Thyroid gland (tissue), 4 donors: Measurements from ENCODE around the gene LRRC27. TPM values are rescaled to one million over a fixed set of nuclear protein-coding genes. Genes with fewer than 3 reads are reported as not detected.

Experiments used
- DNase-seq, 2 donors: peaks; one replicate each; pipeline ENCODE4 v3.0.0-alpha.2; 2019
- H3K27ac ChIP-seq, 3 donors: fragments of 200-600 bp; sonication (generic); 1 replicate in 2 of 3; 2 replicates in 1 of 3; pipeline ENCODE4 v1.5.1; 2016 to 2019; ENCODE audit warnings: mild to moderate bottlenecking in 1 of 3, moderate library complexity in 1 of 3
- H3K27me3 ChIP-seq: fragments of 200-600 bp; sonication (generic); one replicate; pipeline ENCODE4 v1.5.1; 2019
- H3K36me3 ChIP-seq, 2 donors: fragments of 200-600 bp; sonication (generic); one replicate each; pipeline ENCODE4 v1.5.1; 2016 to 2019
- H3K4me1 ChIP-seq, 2 donors: fragments of 200-600 bp; sonication (generic); one replicate each; pipeline ENCODE4 v1.5.1; 2017 to 2019
- H3K4me3 ChIP-seq, 3 donors: fragments of 200-600 bp; sonication (generic); replicated peaks in 1 of 3; 1 replicate in 2 of 3; 2 replicates in 1 of 3; pipeline ENCODE4 v1.5.1; 2016; ENCODE audit warnings: mild to moderate bottlenecking in 1 of 3
- H3K9me3 ChIP-seq: fragments of 200-600 bp; sonication (generic); one replicate; pipeline ENCODE4 v1.5.1; 2017
- POLR2A ChIP-seq, 2 donors: fragments of 450-650 bp; IDR thresholded peaks; one replicate each; pipeline ENCODE4 v1.6.1; 2017; ENCODE audit warnings: antibody characterized with exemption in 2 of 2, mild to moderate bottlenecking in 2 of 2, moderate library complexity in 1 of 2
- WGBS, 2 donors: methylation state at CpG; one replicate each; pipeline ENCODE4 v1.1.5; 2017; 5-methylcytosine and 5-hydroxymethylcytosine counted together
- intact Hi-C: fragments of 100-400 bp; cut with DNase I; formaldehyde crosslinking; loops from one replicate; pipeline ENCODE4 v1.15.1; 2023
- total RNA-seq, 4 donors: library from RNA; depleted of rRNA; stranded (reverse); fragments of >200 nt; gene quantifications; one replicate each; pipeline ENCODE4 v1.2.3, GENCODE V29; 2016
- TF ChIP-seq, protein P1 (sequence below), 6 experiments: fragments of 200-600 bp in 3 of 6; fragments of 450-650 bp in 3 of 6; sonication (generic) in 3 of 6; IDR thresholded peaks; one replicate each; pipeline ENCODE4 v1.5.1; 2016 to 2019; ENCODE audit warnings: antibody characterized with exemption in 6 of 6, mild to moderate bottlenecking in 2 of 6, inconsistent platforms in 1 of 6, moderate library complexity in 1 of 6

LRRC27 gene
- total RNA-seq, 4 donors from 2014 or later = 14.0 to 24.4 (median 19.4) TPM

DNA sequence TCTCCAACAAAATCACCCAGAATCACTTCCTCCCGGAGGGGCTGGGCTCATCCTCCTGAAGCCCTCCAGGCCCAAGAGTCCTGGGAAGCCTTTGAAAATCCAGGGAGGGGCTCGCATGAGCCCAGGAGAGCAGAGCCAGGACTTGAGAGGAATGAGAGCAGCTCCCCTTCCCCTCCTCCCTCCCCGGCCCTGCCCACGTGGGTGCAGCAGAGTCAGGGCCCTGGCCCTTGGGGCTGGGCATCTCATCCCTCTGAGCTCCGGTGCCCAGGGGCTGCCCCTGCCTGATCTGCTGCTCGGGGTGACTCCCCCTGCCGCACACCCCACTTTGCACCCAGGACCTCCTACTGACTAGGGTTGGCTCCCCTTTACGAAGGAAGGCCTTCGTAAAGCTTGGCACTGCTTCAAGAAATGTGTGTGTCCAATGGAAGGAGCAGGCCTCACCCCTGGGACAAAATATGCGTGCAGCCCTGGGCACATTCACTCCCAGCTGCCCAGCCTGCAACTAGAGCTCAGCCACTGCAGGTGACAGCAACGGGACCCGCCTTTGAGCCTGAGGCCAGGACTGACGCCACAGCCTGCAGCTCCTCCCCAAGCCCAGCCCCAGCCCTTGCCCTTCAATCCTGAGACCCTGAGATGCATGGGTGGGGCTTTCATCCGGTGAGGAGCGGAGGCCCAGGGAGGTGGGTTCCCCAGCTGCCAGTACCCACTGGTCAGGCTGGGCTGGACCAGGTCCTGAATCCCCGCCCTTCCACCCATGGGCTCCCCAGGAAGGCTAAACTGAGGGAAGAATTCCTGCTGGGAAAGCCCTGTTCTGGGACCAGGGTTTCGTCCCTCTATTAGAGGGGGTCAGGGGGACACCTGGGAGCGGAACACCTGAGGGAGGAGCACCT, 86.8 kb downstream of the LRRC27 start:
- peak in 1 of 2 donors; percentile 73 for TF ChIP-seq POLR2A (IDR thresholded peaks at IDR 0.05)
- TF ChIP-seq, protein P1, sequence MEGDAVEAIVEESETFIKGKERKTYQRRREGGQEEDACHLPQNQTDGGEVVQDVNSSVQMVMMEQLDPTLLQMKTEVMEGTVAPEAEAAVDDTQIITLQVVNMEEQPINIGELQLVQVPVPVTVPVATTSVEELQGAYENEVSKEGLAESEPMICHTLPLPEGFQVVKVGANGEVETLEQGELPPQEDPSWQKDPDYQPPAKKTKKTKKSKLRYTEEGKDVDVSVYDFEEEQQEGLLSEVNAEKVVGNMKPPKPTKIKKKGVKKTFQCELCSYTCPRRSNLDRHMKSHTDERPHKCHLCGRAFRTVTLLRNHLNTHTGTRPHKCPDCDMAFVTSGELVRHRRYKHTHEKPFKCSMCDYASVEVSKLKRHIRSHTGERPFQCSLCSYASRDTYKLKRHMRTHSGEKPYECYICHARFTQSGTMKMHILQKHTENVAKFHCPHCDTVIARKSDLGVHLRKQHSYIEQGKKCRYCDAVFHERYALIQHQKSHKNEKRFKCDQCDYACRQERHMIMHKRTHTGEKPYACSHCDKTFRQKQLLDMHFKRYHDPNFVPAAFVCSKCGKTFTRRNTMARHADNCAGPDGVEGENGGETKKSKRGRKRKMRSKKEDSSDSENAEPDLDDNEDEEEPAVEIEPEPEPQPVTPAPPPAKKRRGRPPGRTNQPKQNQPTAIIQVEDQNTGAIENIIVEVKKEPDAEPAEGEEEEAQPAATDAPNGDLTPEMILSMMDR (IDR thresholded peaks at IDR 0.05) = no peak
- 29 to 31% methylated on average over 8 to 11 of the region's 18 CpGs for WGBS, 2 donors
- intact Hi-C loops = no loop called here

DNA sequence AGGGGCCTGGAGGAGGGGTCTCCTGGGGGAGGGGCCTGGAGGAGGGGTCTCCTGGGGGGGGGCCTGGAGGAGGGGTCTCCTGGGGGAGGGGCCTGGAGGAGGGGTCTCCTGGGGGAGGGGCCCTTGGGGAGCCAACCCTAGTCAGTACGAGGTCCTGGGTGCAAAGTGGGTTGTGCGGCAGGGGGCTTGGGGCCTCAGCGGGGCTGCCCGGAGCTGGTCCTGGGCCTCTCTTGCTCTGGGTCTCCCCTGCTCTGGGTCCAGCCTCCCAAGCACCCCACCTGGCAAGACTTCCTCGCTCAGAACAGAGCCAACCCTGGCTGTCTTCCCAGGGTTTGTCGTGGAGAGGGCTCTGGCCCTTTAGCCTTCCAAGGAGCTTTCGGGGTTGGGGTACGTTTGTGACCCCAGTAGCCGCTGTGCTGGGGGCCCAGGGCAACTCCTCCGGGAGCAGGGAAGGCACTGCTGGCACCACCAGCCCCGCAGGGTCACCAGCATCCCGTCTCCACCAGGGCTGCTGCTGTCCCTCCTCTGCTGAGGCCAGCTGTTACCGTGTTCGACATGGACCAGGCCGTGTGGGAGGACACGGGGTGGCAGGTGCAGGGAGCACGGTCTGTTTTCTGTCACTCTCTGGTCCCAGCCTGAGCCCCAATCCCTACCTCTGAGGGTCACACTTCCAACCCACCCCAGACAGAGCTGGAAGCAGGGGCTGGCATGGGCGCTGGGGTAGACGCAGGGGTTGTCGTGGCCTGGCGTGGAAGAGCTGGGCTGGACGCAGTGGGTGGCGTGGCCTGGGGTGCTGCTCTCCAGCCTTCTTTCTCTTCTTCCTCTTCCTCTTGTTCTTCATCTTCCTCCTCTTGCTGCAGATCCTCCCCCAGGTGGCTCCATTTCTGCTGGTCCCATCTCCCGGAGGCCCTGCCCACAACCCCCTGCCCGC, 87.8 kb downstream of the LRRC27 start:
- TF ChIP-seq POLR2A (IDR thresholded peaks at IDR 0.05) = no peak
- TF ChIP-seq, protein P1 (IDR thresholded peaks at IDR 0.05) = no peak
- Histone ChIP-seq H3K4me3 (no peak overlapping the region), H3K9me3 (no peaks in the 10 kb centered on the region), H3K27ac (peak overlapping the region; percentile 97 to 98 (median 98)), H3K4me1 (peaks cover 57 to 59% of the 10 kb centered on the region in 2 donors), H3K27me3 (no peaks in the 10 kb centered on the region), H3K36me3 (no peaks in the 10 kb centered on the region)
- peak; percentile 60 to 64 for DNase-seq
- 71 to 78% methylated on average over 14 to 18 of the region's 25 CpGs for WGBS, 2 donors
- intact Hi-C loops = no loop called here

More for the DNA sequence above, 86.8 kb downstream of the LRRC27 start:
- Histone ChIP-seq H3K4me1 (peaks cover 57 to 61% of the 10 kb centered on the region in 2 donors), H3K4me3 (no peak overlapping the region), H3K36me3 (peaks cover 0 to 4% of the 10 kb centered on the region in 2 donors), H3K27ac (peak overlapping the region; percentile 97 to 98 (median 98)), H3K27me3 (no peaks in the 10 kb centered on the region), H3K9me3 (no peaks in the 10 kb centered on the region)
- peak; percentile 87 to 89 for DNase-seq

DNA sequence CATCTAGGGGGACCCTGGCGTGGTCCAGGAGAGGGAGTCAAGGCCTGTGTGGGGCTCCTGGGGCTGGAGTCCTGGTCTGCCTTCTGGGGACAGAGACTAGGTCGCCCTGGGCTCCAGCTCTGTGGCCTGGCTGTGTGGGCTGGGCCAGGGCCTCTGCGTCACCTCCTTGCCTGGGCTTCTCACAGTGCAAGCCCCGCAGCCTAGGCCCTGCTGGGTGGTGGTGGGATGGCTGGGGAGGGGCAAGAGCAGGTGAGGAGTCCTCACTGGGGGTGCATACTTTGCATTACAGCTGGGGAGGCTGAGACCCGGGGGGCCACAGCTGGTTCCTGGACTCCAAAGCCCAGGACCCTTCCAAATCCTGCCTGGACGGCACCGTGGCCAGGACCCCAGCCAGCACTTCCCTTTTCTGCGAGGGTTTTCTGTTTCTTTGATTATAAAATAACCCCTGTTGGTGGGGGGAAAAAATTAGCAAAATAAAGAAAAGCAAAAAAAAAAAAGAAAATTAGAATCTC, 88.5 kb downstream of the LRRC27 start:
- TF ChIP-seq POLR2A (IDR thresholded peaks at IDR 0.05) = no peak
- TF ChIP-seq, protein P1 (IDR thresholded peaks at IDR 0.05) = peak in 1 of 6 experiments; percentile 27
- no peaks in the 10 kb centered on the region for H3K9me3 ChIP-seq
- intact Hi-C loops = no loop called here
- peak overlapping the region; percentile 97 to 98 (median 98) for H3K27ac ChIP-seq
- no peaks in the 10 kb centered on the region for H3K27me3 ChIP-seq
- no peaks in the 10 kb centered on the region for H3K36me3 ChIP-seq
- no peak overlapping the region for H3K4me3 ChIP-seq
- H3K4me1 ChIP-seq = peaks cover 57 to 59% of the 10 kb centered on the region in 2 donors
- DNase-seq = no peak
- WGBS, 2 donors = 57 to 65% methylated on average over 6 to 7 of the region's 8 CpGs

DNA sequence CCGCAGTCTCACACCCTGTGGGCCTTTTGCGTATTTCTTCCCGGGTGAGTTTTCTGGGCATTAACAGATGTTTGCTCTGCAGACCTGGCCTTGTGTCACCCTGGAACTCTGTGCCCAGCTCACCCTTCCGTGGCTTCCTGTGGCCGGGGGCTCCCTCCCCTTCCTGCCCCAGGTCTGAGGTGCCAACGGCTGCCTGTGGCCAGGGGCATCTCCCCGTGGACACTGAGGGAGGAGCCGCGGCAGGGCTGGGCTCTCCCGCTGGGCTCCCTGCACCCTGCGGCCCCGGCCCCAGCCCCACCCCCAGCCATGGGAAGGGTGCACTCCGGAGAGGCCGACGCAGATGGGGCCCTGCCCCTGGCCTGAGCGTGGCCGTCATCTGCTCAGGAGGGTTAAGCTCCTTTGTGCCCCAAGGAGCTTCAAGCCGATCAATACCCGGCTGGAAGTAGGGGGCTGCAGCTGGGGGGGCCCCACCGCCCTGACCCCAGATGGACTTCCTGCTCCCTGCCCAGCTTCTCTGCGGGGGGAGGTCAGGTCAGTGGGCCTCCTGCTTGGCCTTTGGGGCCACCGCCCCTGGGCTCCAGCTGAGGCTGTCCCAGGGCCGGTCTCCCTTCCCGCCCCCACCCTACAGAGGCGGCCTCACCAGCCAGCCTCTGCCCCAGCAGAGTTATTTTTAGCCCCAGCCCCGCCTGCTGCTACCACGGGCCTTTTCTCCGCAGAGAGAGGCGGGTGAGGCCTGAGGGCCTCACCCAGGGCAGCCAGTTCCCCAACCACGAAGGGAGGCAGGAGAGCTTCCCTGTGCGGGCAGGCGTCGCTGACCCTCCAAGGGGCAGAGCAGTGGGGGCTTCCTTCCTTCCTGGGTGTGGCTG, 89.2 kb downstream of the LRRC27 start:
- H3K36me3 ChIP-seq = no peaks in the 10 kb centered on the region
- intact Hi-C loops = no loop called here
- no peaks in the 10 kb centered on the region for H3K27me3 ChIP-seq
- H3K27ac ChIP-seq = peak overlapping the region; percentile 97 to 98 (median 98)
- WGBS, 2 donors = 7 to 16% methylated on average over 20 to 22 of the region's 33 CpGs
- peak; percentile 87 to 89 for DNase-seq
- H3K4me3 ChIP-seq = no peak overlapping the region
- H3K4me1 ChIP-seq = peaks cover 57 to 59% of the 10 kb centered on the region in 2 donors
- TF ChIP-seq POLR2A (IDR thresholded peaks at IDR 0.05) = peak in 1 of 2 donors; percentile 37
- TF ChIP-seq, protein P1 (IDR thresholded peaks at IDR 0.05) = no peak
- no peaks in the 10 kb centered on the region for H3K9me3 ChIP-seq
